ENCODE measurements around the gene FBXO24. TPM values are rescaled to one million over a fixed set of nuclear protein-coding genes. Genes with fewer than 3 reads are reported as not detected.

FBXO24 gene
- total RNA-seq, 2 experiments from 2014 or later: 0.16 to 1.7 TPM

- peaks cover 46% of the 10 kb centered on the region for H3K36me3 ChIP-seq (ENCODE audit: insufficient read depth, low read length)
- no peaks in the 10 kb centered on the region for H3K79me2 ChIP-seq (ENCODE audit: insufficient read depth, low read depth, low read length)
- no peak within 1 kb of the TSS for H3K4me2 ChIP-seq (ENCODE audit: low read length)
- no peak for TF ChIP-seq CTCF (conservative IDR thresholded peaks at IDR 0.05; ENCODE audit: low read length)
- no peak for TF ChIP-seq EZH2phosphoT487 (IDR thresholded peaks at IDR 0.05; ENCODE audit: borderline replicate concordance, low read depth, low read length)
- H3K4me1 ChIP-seq (ENCODE audit: insufficient read depth, low read length, poor library complexity, severe bottlenecking): peaks cover 32% of the 10 kb centered on the region
- H3K9me3 ChIP-seq (ENCODE audit: low read length): no peaks in the 10 kb centered on the region
- no peak within 1 kb of the TSS for H3K4me3 ChIP-seq (ENCODE audit: low read depth, low read length, poor library complexity, severe bottlenecking)
- no peak for DNase-seq (ENCODE audit: low spot score)
- intact Hi-C loops (cut with micrococcal nuclease; ENCODE audit: unreplicated experiment): no loop called here
- H3K9me2 ChIP-seq (ENCODE audit: insufficient read depth, low read length): no peaks in the 10 kb centered on the region
- CTCF ChIA-PET (ENCODE audit: unreplicated experiment): no interaction called here
- no peak within 1 kb of the TSS for H2AFZ ChIP-seq (ENCODE audit: low read length)
- no peak within 1 kb of the TSS for H3K27ac ChIP-seq (ENCODE audit: low read depth, low read length, poor library complexity, severe bottlenecking)
- H4K20me1 ChIP-seq (ENCODE audit: insufficient read depth, low read length): no peaks in the 10 kb centered on the region
- no TSS peak for BruUV-seq (replicated peaks)
- POLR2A ChIA-PET: interaction anchor here (0.6 kb wide), 1 partner anchor 132 kb away, joined by 3 read pairs; the partner anchor contains the start of gene POP7
These were observed 12.3 kb upstream of the FBXO24 start, which contains the start of gene SAP25 for GRCh38 chr7:100573691-100574361. TSS of gene SAP25 (minus strand) at chr7:100573900. CDS start at chr7:100573742, 158 bp downstream.

- Histone ChIP-seq H4K20me1 (ENCODE audit: insufficient read depth, low read length) (no peaks in the 10 kb centered on the region), H2AFZ (ENCODE audit: low read length) (no peak overlapping the region), H3K9me3 (ENCODE audit: low read length) (no peaks in the 10 kb centered on the region), H3K36me3 (ENCODE audit: insufficient read depth, low read length) (peaks cover 52% of the 10 kb centered on the region), H3K4me2 (ENCODE audit: low read length) (no peak overlapping the region), H3K79me2 (ENCODE audit: insufficient read depth, low read depth, low read length) (no peaks in the 10 kb centered on the region), H3K9me2 (ENCODE audit: insufficient read depth, low read length) (no peaks in the 10 kb centered on the region), H3K4me3 (ENCODE audit: low read depth, low read length, poor library complexity, severe bottlenecking) (no peak overlapping the region), H3K4me1 (ENCODE audit: insufficient read depth, low read length, poor library complexity, severe bottlenecking) (peaks cover 25% of the 10 kb centered on the region), H3K27ac (ENCODE audit: low read depth, low read length, poor library complexity, severe bottlenecking) (no peak overlapping the region)
- BruUV-seq (replicated peaks): TSS peak; percentile 44
- POLR2A ChIA-PET: interaction anchor here (0.6 kb wide), 1 partner anchor 131 kb away, joined by 3 read pairs; the partner anchor contains the start of gene POP7
- CTCF ChIA-PET (ENCODE audit: unreplicated experiment): no interaction called here
- DNase-seq (ENCODE audit: low spot score): no peak
- intact Hi-C loops (cut with micrococcal nuclease; ENCODE audit: unreplicated experiment): no loop called here
- no peak for TF ChIP-seq EZH2phosphoT487 (IDR thresholded peaks at IDR 0.05; ENCODE audit: borderline replicate concordance, low read depth, low read length)
- TF ChIP-seq CTCF (conservative IDR thresholded peaks at IDR 0.05; ENCODE audit: low read length): no peak
These were observed 11.5 kb upstream of the FBXO24 start for GRCh38 chr7:100574362-100575205.
